Thyroid gland (tissue), 4 donors: ENCODE measurements around the gene KDM5B.

Experiments used
- POLR2A ChIP-seq, 2 donors: fragments of 450-650 bp; IDR thresholded peaks; one replicate each; pipeline ENCODE4 v1.6.1; 2017; ENCODE audit warnings: antibody characterized with exemption in 2 of 2, mild to moderate bottlenecking in 2 of 2, moderate library complexity in 1 of 2
- TF ChIP-seq, protein P1 (sequence below), 6 experiments: fragments of 200-600 bp in 3 of 6; fragments of 450-650 bp in 3 of 6; sonication (generic) in 3 of 6; IDR thresholded peaks; one replicate each; pipeline ENCODE4 v1.5.1; 2016 to 2019; ENCODE audit warnings: antibody characterized with exemption in 6 of 6, mild to moderate bottlenecking in 2 of 6, inconsistent platforms in 1 of 6, moderate library complexity in 1 of 6

DNA sequence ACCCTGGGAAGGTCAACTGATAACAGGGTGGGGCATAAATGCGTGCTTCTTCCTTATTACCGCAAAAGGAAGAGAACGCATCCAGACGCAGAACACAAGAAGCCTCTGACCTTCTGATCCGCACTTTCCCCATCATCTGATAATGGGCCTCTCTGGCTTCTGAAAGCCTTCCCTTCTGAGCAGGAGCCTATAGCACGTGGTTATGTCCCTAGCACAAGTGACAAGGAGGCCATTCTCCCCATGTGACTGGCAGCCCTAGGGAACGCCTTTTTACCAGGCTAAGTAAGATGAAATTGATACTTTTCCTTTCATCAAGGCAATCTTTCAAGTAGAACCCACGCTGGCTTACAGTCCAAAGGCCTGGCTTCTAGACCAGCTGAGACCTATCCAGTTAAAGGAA lies 46.6 kb upstream of the KDM5B start:
- TF ChIP-seq, protein P1, sequence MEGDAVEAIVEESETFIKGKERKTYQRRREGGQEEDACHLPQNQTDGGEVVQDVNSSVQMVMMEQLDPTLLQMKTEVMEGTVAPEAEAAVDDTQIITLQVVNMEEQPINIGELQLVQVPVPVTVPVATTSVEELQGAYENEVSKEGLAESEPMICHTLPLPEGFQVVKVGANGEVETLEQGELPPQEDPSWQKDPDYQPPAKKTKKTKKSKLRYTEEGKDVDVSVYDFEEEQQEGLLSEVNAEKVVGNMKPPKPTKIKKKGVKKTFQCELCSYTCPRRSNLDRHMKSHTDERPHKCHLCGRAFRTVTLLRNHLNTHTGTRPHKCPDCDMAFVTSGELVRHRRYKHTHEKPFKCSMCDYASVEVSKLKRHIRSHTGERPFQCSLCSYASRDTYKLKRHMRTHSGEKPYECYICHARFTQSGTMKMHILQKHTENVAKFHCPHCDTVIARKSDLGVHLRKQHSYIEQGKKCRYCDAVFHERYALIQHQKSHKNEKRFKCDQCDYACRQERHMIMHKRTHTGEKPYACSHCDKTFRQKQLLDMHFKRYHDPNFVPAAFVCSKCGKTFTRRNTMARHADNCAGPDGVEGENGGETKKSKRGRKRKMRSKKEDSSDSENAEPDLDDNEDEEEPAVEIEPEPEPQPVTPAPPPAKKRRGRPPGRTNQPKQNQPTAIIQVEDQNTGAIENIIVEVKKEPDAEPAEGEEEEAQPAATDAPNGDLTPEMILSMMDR (IDR thresholded peaks at IDR 0.05), result no peak
- no peak for TF ChIP-seq POLR2A (IDR thresholded peaks at IDR 0.05)
